ENCODE results near the gene FILIP1L.

Gene FILIP1L

GRCh38 chr3:99928771-99929744, 185.2 kb downstream of the FILIP1L start:
- DNase-seq (ENCODE audit: low read depth in 2 of 3, low spot score in 1 of 3): no peak

- DNase-seq (ENCODE audit: low read depth in 2 of 3, low spot score in 1 of 3): no peak
These were observed 186.4 kb downstream of the FILIP1L start for GRCh38 chr3:99927671-99928457.

- DNase-seq (ENCODE audit: low read depth in 2 of 3, low spot score in 1 of 3): no peak
These were observed 188.6 kb downstream of the FILIP1L start for GRCh38 chr3:99925584-99926230.

GRCh38 chr3:99923873-99924272, 190.4 kb downstream of the FILIP1L start:
- DNase-seq (ENCODE audit: low read depth in 2 of 3, low spot score in 1 of 3): no peak

GRCh38 chr3:99921986-99922385, 192.3 kb downstream of the FILIP1L start:
- no peak for DNase-seq (ENCODE audit: low read depth in 2 of 3, low spot score in 1 of 3)

GRCh38 chr3:99921377-99921695, 193.0 kb downstream of the FILIP1L start:
- no peak for DNase-seq (ENCODE audit: low read depth in 2 of 3, low spot score in 1 of 3)

GRCh38 chr3:99920481-99921376, 193.6 kb downstream of the FILIP1L start:
- DNase-seq (ENCODE audit: low read depth in 2 of 3, low spot score in 1 of 3): no peak

- DNase-seq (ENCODE audit: low read depth in 2 of 3, low spot score in 1 of 3): no peak
These were observed 194.6 kb downstream of the FILIP1L start for GRCh38 chr3:99919694-99920093.

- DNase-seq (ENCODE audit: low read depth in 2 of 3, low spot score in 1 of 3): no peak
These were observed 195.6 kb downstream of the FILIP1L start for GRCh38 chr3:99918715-99919114.

- DNase-seq (ENCODE audit: low read depth in 2 of 3, low spot score in 1 of 3): no peak
These were observed 198.3 kb downstream of the FILIP1L start for GRCh38 chr3:99915906-99916432.

- no peak for DNase-seq (ENCODE audit: low read depth in 2 of 3, low spot score in 1 of 3)
These were observed 202.9 kb downstream of the FILIP1L start for GRCh38 chr3:99911433-99911832.

GRCh38 chr3:99910752-99911290, 203.5 kb downstream of the FILIP1L start:
- DNase-seq (ENCODE audit: low read depth in 2 of 3, low spot score in 1 of 3): no peak

- DNase-seq (ENCODE audit: low read depth in 2 of 3, low spot score in 1 of 3): no peak
These were observed 204.4 kb downstream of the FILIP1L start for GRCh38 chr3:99909714-99910495.

GRCh38 chr3:99907959-99908544, 206.2 kb downstream of the FILIP1L start:
- no peak for DNase-seq (ENCODE audit: low read depth in 2 of 3, low spot score in 1 of 3)

- no peak for DNase-seq (ENCODE audit: low read depth in 2 of 3, low spot score in 1 of 3)
These were observed 210.4 kb downstream of the FILIP1L start for GRCh38 chr3:99903869-99904268.

GRCh38 chr3:99902091-99902490, 212.2 kb downstream of the FILIP1L start:
- no peak for DNase-seq (ENCODE audit: low read depth in 2 of 3, low spot score in 1 of 3)

- DNase-seq (ENCODE audit: low read depth in 2 of 3, low spot score in 1 of 3): no peak
These were observed 212.9 kb downstream of the FILIP1L start for GRCh38 chr3:99901200-99901926.

- DNase-seq (ENCODE audit: low read depth in 2 of 3, low spot score in 1 of 3): no peak
These were observed 214.1 kb downstream of the FILIP1L start for GRCh38 chr3:99900248-99900647.

Measured in stimulated activated CD4-positive, alpha-beta T cell treated with anti-CD3 and anti-CD28 coated beads, Interleukin-12 subunit alpha, Interleukin-12 subunit beta, amount 100 ng/mL, for 48 hours (primary cell).